Vagina (tissue), 2 donors: ENCODE results near the gene FEM1B.

Source experiments
- CTCF ChIP-seq, 3 experiments: fragments of 450-650 bp in 2 of 3; fragments of 200-600 bp in 1 of 3; sonication (generic) in 1 of 3; IDR thresholded peaks; one replicate each; pipeline ENCODE4 v1.5.1; 2017 to 2019; ENCODE audit warnings: antibody characterized with exemption in 3 of 3, mild to moderate bottlenecking in 2 of 3, moderate library complexity in 2 of 3
- POLR2A ChIP-seq, 2 donors: fragments of 450-650 bp; IDR thresholded peaks; one replicate each; pipeline ENCODE4 v1.6.1; 2017; ENCODE audit warnings: antibody characterized with exemption in 2 of 2, mild to moderate bottlenecking in 2 of 2, moderate library complexity in 2 of 2

GRCh38 chr15:68228143-68228970 is 49.2 kb upstream of the FEM1B start:
- no peak for TF ChIP-seq POLR2A (IDR thresholded peaks at IDR 0.05)
- TF ChIP-seq CTCF (IDR thresholded peaks at IDR 0.05), result no peak
